K562 (cell line): Measurements from ENCODE around the gene EXOC6. TPM values are rescaled to one million over a fixed set of nuclear protein-coding genes. Genes with fewer than 3 reads are reported as not detected.
A peak's percentile ranks its signal among the peaks of the same experiment; 100 is the strongest.

Experiments used
- ATAC-seq: fragments of 200-7000 bp; cut with Tn5 transposase; 3 replicates; pipeline ENCODE4 v1.9.1; 2020; ENCODE audit warnings: moderate library complexity
- BruUV-seq: library from RNA; stranded (reverse); fragments of 400-500 nt; replicated peaks from 2 replicates; lab custom pipeline; 2021; lab: Mats Ljungman, UMichigan
- CTCF ChIA-PET: fragments of 300-600 bp; formaldehyde crosslinking; extraction: SDS; loops from one replicate; lab custom pipeline; 2021; ENCODE audit warnings: low intra/inter-chr PET ratio; lab: Yijun Ruan, JAX
- POLR2A ChIA-PET: fragments of 300-600, 350-650 bp; sonication (Branson Sonifier 250); formaldehyde crosslinking; extraction: SDS; loops from one replicate; lab custom pipeline; 2021; ENCODE audit warnings: antibody characterized with exemption, inconsistent platforms; lab: Yijun Ruan, JAX
- DNase-seq, 4 experiments: peaks; one replicate each; pipeline versions ENCODE4 v3.0.0 to v3.0.0-alpha.2; 2011 to 2018; ENCODE audit warnings: low spot score in 3 of 4, mixed read lengths in 3 of 4; ENCODE audit errors: extremely low read depth in 1 of 4
- FAIRE-seq: peaks from 2 replicates; lab custom pipeline; 2011; peaks lifted over from hg19 to GRCh38; lab: Jason Lieb, UNC
- H2AFZ ChIP-seq: 2 replicates; pipeline ENCODE4 v1.6.0; 2011; ENCODE audit warnings: low read depth, low read length, control low read depth, inconsistent platforms
- H3K27ac ChIP-seq: fragments of 200-600 bp; 3 replicates; pipeline ENCODE4 v1.8.0; 2011; ENCODE audit warnings: low read depth, mild to moderate bottlenecking, control low read depth, inconsistent platforms, low read length, moderate library complexity, mixed read lengths; ENCODE audit errors: extremely low read depth
- H3K27me3 ChIP-seq, 2 experiments: fragments of 300-600 bp in 1 of 2; 2 replicates in 1 of 2; 3 replicates in 1 of 2; pipeline versions ENCODE4 v1.6.0 to v1.8.0; 2011; ENCODE audit warnings: inconsistent platforms in 2 of 2, low read length in 2 of 2, mild to moderate bottlenecking in 1 of 2, mixed read lengths in 1 of 2, moderate library complexity in 1 of 2; ENCODE audit not compliant: control insufficient read depth in 2 of 2, insufficient read depth in 2 of 2
- H3K36me3 ChIP-seq: fragments of 300-600 bp; 3 replicates; pipeline ENCODE4 v1.8.0; 2011; ENCODE audit warnings: mild to moderate bottlenecking, low read length, inconsistent platforms; ENCODE audit not compliant: control insufficient read depth, insufficient read depth
- H3K4me1 ChIP-seq, 2 experiments: fragments of 200-600 bp in 1 of 2; replicated peaks in 1 of 2; 2 replicates in 1 of 2; 3 replicates in 1 of 2; pipeline versions ENCODE4 v1.5.1 to v1.8.0; 2011; ENCODE audit warnings: inconsistent platforms in 2 of 2, low read length in 2 of 2, mild to moderate bottlenecking in 1 of 2, mixed read lengths in 1 of 2, moderate library complexity in 1 of 2; ENCODE audit not compliant: control insufficient read depth in 2 of 2, insufficient read depth in 2 of 2
- H3K4me2 ChIP-seq: 2 replicates; pipeline ENCODE4 v1.6.1; 2011; ENCODE audit warnings: low read length, control low read depth, inconsistent platforms, mixed read lengths; ENCODE audit not compliant: insufficient read depth
- H3K4me3 ChIP-seq: fragments of 200-600 bp; sonication (generic), shearing (Covaris generic); 2 replicates; pipeline ENCODE4 v1.5.1; 2016; ENCODE audit warnings: control low read depth, inconsistent platforms
- H3K79me2 ChIP-seq: fragments of 200-600 bp; 3 replicates; pipeline ENCODE4 v1.8.0; 2011; ENCODE audit warnings: low read length, inconsistent platforms; ENCODE audit not compliant: control insufficient read depth, insufficient read depth
- H3K9ac ChIP-seq, 2 experiments: 2 replicates each; pipeline versions ENCODE4 v1.6.0 to v1.6.1; 2011; ENCODE audit warnings: low read depth in 2 of 2, low read length in 2 of 2, control low read depth in 1 of 2, inconsistent platforms in 1 of 2, mild to moderate bottlenecking in 1 of 2, mixed read lengths in 1 of 2; ENCODE audit not compliant: insufficient read depth in 1 of 2
- H3K9me1 ChIP-seq: one replicate; pipeline ENCODE4 v1.6.0; 2011; ENCODE audit warnings: inconsistent platforms, mild to moderate bottlenecking, low read length, moderate library complexity; ENCODE audit not compliant: control insufficient read depth, insufficient read depth
- H3K9me3 ChIP-seq: replicated peaks from 2 replicates; pipeline ENCODE4 v1.5.1; 2011; ENCODE audit warnings: low read depth, low read length, inconsistent platforms; ENCODE audit not compliant: control insufficient read depth, insufficient read depth
- H4K20me1 ChIP-seq: replicated peaks from 2 replicates; pipeline ENCODE4 v1.6.1; 2011; ENCODE audit warnings: low read length, inconsistent platforms, mixed read lengths; ENCODE audit not compliant: control insufficient read depth, insufficient read depth
- CCNT2 ChIP-seq: IDR thresholded peaks from 2 replicates; pipeline ENCODE4 v1.6.1; 2011; ENCODE audit warnings: borderline replicate concordance, low read depth, mild to moderate bottlenecking, moderate library complexity, mixed read lengths, low read length; ENCODE audit not compliant: insufficient read length; ENCODE audit errors: extremely low read depth
- KAT8 ChIP-seq: fragments of 450-650 bp; IDR thresholded peaks from 2 replicates; pipeline ENCODE4 v1.6.1; 2016; ENCODE audit warnings: low read depth, mild to moderate bottlenecking
- RBM22 ChIP-seq: fragments of 200-400 bp; formaldehyde crosslinking; IDR thresholded peaks from 2 replicates; pipeline ENCODE4 v1.6.1; 2018; ENCODE audit warnings: low read length, low read depth; ENCODE audit not compliant: poor library complexity, severe bottlenecking
- ZNF282 ChIP-seq: sonication (generic); formaldehyde crosslinking; IDR thresholded peaks from 2 replicates; pipeline ENCODE4 v1.8.1; 2023; ENCODE audit warnings: missing genetic modification reagents
- WGBS: fragments of 100-300 bp; shearing (Covaris generic); methylation state at CpG from one replicate; pipeline ENCODE4 v1.1.6; 2016; ENCODE audit warnings: low coverage, mixed read lengths; ENCODE audit not compliant: insufficient coverage; ENCODE audit errors: missing lambda C conversion rate; 5-methylcytosine and 5-hydroxymethylcytosine counted together
- in situ Hi-C: fragments of 300-500 bp; cut with MboI; formaldehyde crosslinking; loops from 4 replicates; pipeline ENCODE4 v1.15.0; 2018; ENCODE audit warnings: inconsistent platforms, mixed read lengths
- intact Hi-C: fragments of 100-400 bp; cut with micrococcal nuclease; formaldehyde crosslinking; loops from 2 replicates; pipeline ENCODE4 v1.14.2; 2022
- polyA plus RNA-seq, 8 experiments: library from polyadenylated mRNA; depleted of rRNA in 4 of 8; stranded (reverse) in 5 of 8; unstranded in 3 of 8; fragments of >200 nt; fragmentation: Nextera tagmentation in 2 of 8; fragmentation: Illumina TruSeq in 1 of 8; extraction: Ambion mirVana in 2 of 8; extraction: Trizol in 1 of 8; gene quantifications; 2 replicates each; pipeline versions ENCODE4 v1.2.1 to v1.2.3, GENCODE V29; 2011 to 2014; ENCODE audit warnings: inconsistent platforms in 1 of 8, missing spikeins in 1 of 8
- total RNA-seq, 7 experiments: library from RNA; depleted of rRNA in 6 of 7; stranded (reverse); fragments of >200 nt in 6 of 7; fragmentation: Illumina TruSeq in 2 of 7; extraction: Trizol in 2 of 7; gene quantifications; 2 replicates each; pipeline versions ENCODE4 v1.2.1 to v1.2.3, GENCODE V29; 2011 to 2021; ENCODE audit warnings: low replicate concordance in 1 of 7
- TF ChIP-seq, protein P1 (sequence below): sonication (generic); formaldehyde crosslinking; IDR thresholded peaks from 2 replicates; pipeline ENCODE4 v1.8.1; 2023; ENCODE audit warnings: mild to moderate bottlenecking, missing genetic modification reagents

Gene EXOC6
- total and polyA plus RNA-seq, 9 of the 15 experiments (the other 6 are each of a cell fraction or from before 2014, with no cell fraction given), result 13.9 to 42.8 (median 24.9) TPM

GRCh38 chr10:93062514-93063143 is 214.3 kb downstream of the EXOC6 start:
- BruUV-seq, result no TSS peak
- TF ChIP-seq ZNF282 (CRISPR knock-in tag) (0 out of 2 replicates have a peak, but pooled peaks have one; percentile 39), CCNT2 (peak; percentile 24), KAT8 (no peak), RBM22 (peak; percentile 37)
- TF ChIP-seq, protein P1, sequence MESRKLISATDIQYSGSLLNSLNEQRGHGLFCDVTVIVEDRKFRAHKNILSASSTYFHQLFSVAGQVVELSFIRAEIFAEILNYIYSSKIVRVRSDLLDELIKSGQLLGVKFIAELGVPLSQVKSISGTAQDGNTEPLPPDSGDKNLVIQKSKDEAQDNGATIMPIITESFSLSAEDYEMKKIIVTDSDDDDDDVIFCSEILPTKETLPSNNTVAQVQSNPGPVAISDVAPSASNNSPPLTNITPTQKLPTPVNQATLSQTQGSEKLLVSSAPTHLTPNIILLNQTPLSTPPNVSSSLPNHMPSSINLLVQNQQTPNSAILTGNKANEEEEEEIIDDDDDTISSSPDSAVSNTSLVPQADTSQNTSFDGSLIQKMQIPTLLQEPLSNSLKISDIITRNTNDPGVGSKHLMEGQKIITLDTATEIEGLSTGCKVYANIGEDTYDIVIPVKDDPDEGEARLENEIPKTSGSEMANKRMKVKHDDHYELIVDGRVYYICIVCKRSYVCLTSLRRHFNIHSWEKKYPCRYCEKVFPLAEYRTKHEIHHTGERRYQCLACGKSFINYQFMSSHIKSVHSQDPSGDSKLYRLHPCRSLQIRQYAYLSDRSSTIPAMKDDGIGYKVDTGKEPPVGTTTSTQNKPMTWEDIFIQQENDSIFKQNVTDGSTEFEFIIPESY (CRISPR knock-in tag), result peak; percentile 99
- ATAC-seq (no peak), FAIRE-seq (no peak), DNase-seq (no peak)
- H3K9ac ChIP-seq, result no peak overlapping the region
- no peak overlapping the region for H3K27ac ChIP-seq
- H3K27me3 ChIP-seq, result no peaks in the 10 kb centered on the region
- ChIA-PET CTCF (no interaction called here), POLR2A (no interaction called here)
- no peak overlapping the region for H3K4me3 ChIP-seq
- peaks cover 6% of the 10 kb centered on the region; the same call in 1 of the 2 replicates for H3K9me3 ChIP-seq
- intact Hi-C loops, result no loop called here
- in situ Hi-C loops, result no loop called here
- no peaks in the 10 kb centered on the region for H3K9me1 ChIP-seq
- no peaks in the 10 kb centered on the region for H4K20me1 ChIP-seq
- no peak overlapping the region for H3K4me2 ChIP-seq
- no peaks in the 10 kb centered on the region; a peak in 1 of 5 replicates for H3K4me1 ChIP-seq
- no peak overlapping the region for H2AFZ ChIP-seq
- H3K79me2 ChIP-seq, result no peaks in the 10 kb centered on the region
- WGBS, result 100% methylated on average over 8 of the region's 68 CpGs
- H3K36me3 ChIP-seq, result peaks cover 26% of the 10 kb centered on the region; the same call in 2 of the 3 replicates
